Neural progenitor cell (in vitro differentiated cells): ENCODE results near the gene GRAMD1C. TPM values are rescaled to one million over a fixed set of nuclear protein-coding genes. Genes with fewer than 3 reads are reported as not detected.

ENCODE experiments used
- DNase-seq: peaks from one replicate; pipeline ENCODE4 v3.0.0-alpha.2; 2016; ENCODE audit warnings: low spot score
- H2AFZ ChIP-seq: fragments of 200-600 bp; sonication (generic); replicated peaks from 2 replicates; pipeline ENCODE4 v1.6.1; 2016; ENCODE audit warnings: antibody characterized with exemption
- H3F3A ChIP-seq: fragments of 200-600 bp; sonication (generic); 2 replicates; pipeline ENCODE4 v1.6.1; 2016; ENCODE audit warnings: antibody characterized with exemption, low read depth
- H3K27ac ChIP-seq: fragments of 200-600 bp; sonication (generic); 2 replicates; pipeline ENCODE4 v1.5.1; 2016; ENCODE audit warnings: mild to moderate bottlenecking
- H3K27me3 ChIP-seq: fragments of 200-600 bp; sonication (generic); 2 replicates; pipeline ENCODE4 v1.6.1; 2016; ENCODE audit warnings: mild to moderate bottlenecking, moderate library complexity
- H3K36me3 ChIP-seq: fragments of 200-600 bp; sonication (generic); 2 replicates; pipeline ENCODE4 v1.5.1; 2016
- H3K4me1 ChIP-seq: fragments of 200-600 bp; sonication (generic); 2 replicates; pipeline ENCODE4 v1.6.1; 2016; ENCODE audit warnings: mixed run types
- H3K4me2 ChIP-seq: fragments of 200-600 bp; sonication (generic); 2 replicates; pipeline ENCODE4 v1.6.1; 2016
- H3K4me3 ChIP-seq: fragments of 200-600 bp; sonication (generic); 2 replicates; pipeline ENCODE4 v1.5.1; 2016
- H3K79me2 ChIP-seq: fragments of 200-600 bp; sonication (generic); 2 replicates; pipeline ENCODE4 v1.6.1; 2016; ENCODE audit warnings: low read depth
- H3K9ac ChIP-seq: fragments of 200-600 bp; sonication (generic); 2 replicates; pipeline ENCODE4 v1.6.1; 2016
- H3K9me3 ChIP-seq: fragments of 200-600 bp; sonication (generic); 2 replicates; pipeline ENCODE4 v1.5.1; 2016; ENCODE audit warnings: low read depth
- H4K20me1 ChIP-seq: fragments of 200-600 bp; sonication (generic); 2 replicates; pipeline ENCODE4 v1.6.1; 2016; ENCODE audit warnings: low read depth
- H3K27ac Mint-ChIP-seq: 3 replicates; pipeline ENCODE4 v1.8.0; 2021; ENCODE audit warnings: mixed read lengths
- H3K27me3 Mint-ChIP-seq: 2 replicates; pipeline ENCODE4 v1.8.0; 2022; ENCODE audit warnings: low read depth, mild to moderate bottlenecking, inconsistent platforms, moderate library complexity, mixed read lengths; ENCODE audit not compliant: insufficient read depth
- H3K36me3 Mint-ChIP-seq: 3 replicates; pipeline ENCODE4 v1.8.0; 2021; ENCODE audit warnings: mixed read lengths
- H3K4me1 Mint-ChIP-seq: 3 replicates; pipeline ENCODE4 v1.8.0; 2021; ENCODE audit warnings: mixed read lengths
- H3K4me3 Mint-ChIP-seq: 3 replicates; pipeline ENCODE4 v1.8.0; 2021; ENCODE audit warnings: mild to moderate bottlenecking, moderate library complexity, mixed read lengths
- H3K9me3 Mint-ChIP-seq: 3 replicates; pipeline ENCODE4 v1.8.0; 2020; ENCODE audit warnings: mixed read lengths
- CTCF ChIP-seq: fragments of 200-600 bp; sonication (generic); IDR thresholded peaks from 2 replicates; pipeline ENCODE4 v1.5.1; 2017; ENCODE audit warnings: antibody characterized with exemption, mild to moderate bottlenecking
- EZH2 ChIP-seq: fragments of 200-600 bp; sonication (generic); IDR thresholded peaks from 2 replicates; pipeline ENCODE4 v1.6.1; 2017; ENCODE audit warnings: antibody characterized with exemption, mild to moderate bottlenecking, moderate library complexity
- EZH2phosphoT487 ChIP-seq: fragments of 200-600 bp; sonication (generic); IDR thresholded peaks from 2 replicates; pipeline ENCODE4 v1.6.1; 2017; ENCODE audit warnings: antibody characterized with exemption
- total RNA-seq: library from RNA; depleted of rRNA; stranded (reverse); fragments of >200 nt; gene quantifications from 2 replicates; pipeline ENCODE4 v1.2.3, GENCODE V29; 2015; ENCODE audit warnings: low replicate concordance

The GRAMD1C gene
- total RNA-seq, 1 donor from 2014 or later: 10.7 TPM

- peaks cover 9% of the 10 kb centered on the region for H3K36me3 ChIP-seq
- H3K4me1 ChIP-seq: no peaks in the 10 kb centered on the region
- no peaks in the 10 kb centered on the region for H3F3A ChIP-seq
- H3K9me3 Mint-ChIP-seq: no peaks in the 10 kb centered on the region
- TF ChIP-seq EZH2phosphoT487 (no peak), EZH2 (no peak), CTCF (no peak)
- no peaks in the 10 kb centered on the region for H3K79me2 ChIP-seq
- H3K36me3 Mint-ChIP-seq: peaks cover 9% of the 10 kb centered on the region
- H2AFZ ChIP-seq: no peak overlapping the region
- H3K4me2 ChIP-seq: no peak overlapping the region
- DNase-seq: no peak
- H3K4me3 ChIP-seq: no peak overlapping the region
- H3K27me3 Mint-ChIP-seq: peaks cover 2% of the 10 kb centered on the region
- H3K4me1 Mint-ChIP-seq: no peaks in the 10 kb centered on the region
- no peaks in the 10 kb centered on the region for H4K20me1 ChIP-seq
- H3K27ac ChIP-seq: no peak overlapping the region
- H3K4me3 Mint-ChIP-seq: no peak overlapping the region
- no peak overlapping the region for H3K9ac ChIP-seq
- H3K27ac Mint-ChIP-seq: no peak overlapping the region
- H3K9me3 ChIP-seq: no peaks in the 10 kb centered on the region
- H3K27me3 ChIP-seq: no peaks in the 10 kb centered on the region
These were observed 35.7 kb upstream of the GRAMD1C start for GRCh38 chr3:113802795-113803455.

- no peaks in the 10 kb centered on the region for H4K20me1 ChIP-seq
- H3K4me3 Mint-ChIP-seq: no peak overlapping the region
- H3K4me1 ChIP-seq: no peaks in the 10 kb centered on the region
- H3K79me2 ChIP-seq: no peaks in the 10 kb centered on the region
- DNase-seq: no peak
- H3F3A ChIP-seq: no peaks in the 10 kb centered on the region
- no peak overlapping the region for H3K9ac ChIP-seq
- no peaks in the 10 kb centered on the region for H3K27me3 ChIP-seq
- no peak overlapping the region for H3K4me3 ChIP-seq
- H3K27ac Mint-ChIP-seq: no peak overlapping the region
- no peaks in the 10 kb centered on the region for H3K9me3 Mint-ChIP-seq
- no peaks in the 10 kb centered on the region for H3K9me3 ChIP-seq
- H3K27ac ChIP-seq: no peak overlapping the region
- H3K27me3 Mint-ChIP-seq: peaks cover 2% of the 10 kb centered on the region
- H3K36me3 ChIP-seq: peaks cover 9% of the 10 kb centered on the region
- no peak for TF ChIP-seq EZH2phosphoT487
- no peak for TF ChIP-seq CTCF
- no peak for TF ChIP-seq EZH2
- no peak overlapping the region for H2AFZ ChIP-seq
- H3K36me3 Mint-ChIP-seq: peaks cover 14% of the 10 kb centered on the region
- no peaks in the 10 kb centered on the region for H3K4me1 Mint-ChIP-seq
- no peak overlapping the region for H3K4me2 ChIP-seq
These were observed 33.9 kb upstream of the GRAMD1C start for GRCh38 chr3:113804661-113805060.

- peaks cover 14% of the 10 kb centered on the region for H3K36me3 Mint-ChIP-seq
- no peak for TF ChIP-seq CTCF
- no peak for TF ChIP-seq EZH2
- no peak for TF ChIP-seq EZH2phosphoT487
These were observed 33.3 kb upstream of the GRAMD1C start for GRCh38 chr3:113805249-113805648.

More at GRCh38 chr3:113805249-113805648, 33.3 kb upstream of the GRAMD1C start:
- peaks cover 2% of the 10 kb centered on the region for H3K27me3 Mint-ChIP-seq
- Histone ChIP-seq H3K27ac (no peak overlapping the region), H4K20me1 (no peaks in the 10 kb centered on the region), H3K4me1 (no peaks in the 10 kb centered on the region), H3K9ac (no peak overlapping the region), H2AFZ (no peak overlapping the region), H3K9me3 (no peaks in the 10 kb centered on the region), H3F3A (no peaks in the 10 kb centered on the region), H3K36me3 (peaks cover 9% of the 10 kb centered on the region), H3K79me2 (no peaks in the 10 kb centered on the region), H3K27me3 (no peaks in the 10 kb centered on the region), H3K4me2 (no peak overlapping the region), H3K4me3 (no peak overlapping the region)
- no peak overlapping the region for H3K4me3 Mint-ChIP-seq
- DNase-seq: no peak
- no peaks in the 10 kb centered on the region for H3K9me3 Mint-ChIP-seq
- no peaks in the 10 kb centered on the region for H3K4me1 Mint-ChIP-seq
- no peak overlapping the region for H3K27ac Mint-ChIP-seq
